ENCODE measurements around the gene KCNMB1. TPM values are rescaled to one million over a fixed set of nuclear protein-coding genes. Genes with fewer than 3 reads are reported as not detected.
"Not testable (repeated sequence)": the region's sequence is repeated elsewhere in the genome, so short reads cannot be mapped to it uniquely, and the experiment has no call there.

KCNMB1 gene
- total RNA-seq, 1 experiment from 2014 or later = 0.07 TPM

DNA sequence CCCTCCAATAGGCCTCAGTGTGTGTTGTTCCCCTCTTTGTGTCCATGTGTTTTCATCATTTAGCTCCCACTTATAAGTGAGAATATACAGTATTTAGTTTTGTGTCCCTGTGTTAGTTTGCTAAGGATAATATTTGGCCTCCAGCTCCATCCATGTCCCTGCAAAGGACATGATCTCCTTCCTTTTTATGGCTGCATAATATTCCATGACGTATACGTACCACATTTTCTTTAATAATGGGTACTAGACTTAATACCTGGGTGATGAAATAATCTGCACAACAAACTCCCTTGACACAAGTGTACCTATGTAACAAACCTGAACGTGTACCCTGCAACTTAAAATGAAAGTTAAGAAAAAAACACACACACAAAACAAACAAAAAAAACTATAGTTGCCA lies 12.6 kb downstream of the KCNMB1 start:
- not testable (repeated sequence) for H3K36me3 ChIP-seq (replicated peaks; ENCODE audit: control insufficient read depth, insufficient read depth, low read length); DNase-seq; H3K4me3 ChIP-seq (ENCODE audit: insufficient read depth, low read depth, low read length); H3K27me3 ChIP-seq (ENCODE audit: control insufficient read depth, insufficient read depth, low read length)

DNA sequence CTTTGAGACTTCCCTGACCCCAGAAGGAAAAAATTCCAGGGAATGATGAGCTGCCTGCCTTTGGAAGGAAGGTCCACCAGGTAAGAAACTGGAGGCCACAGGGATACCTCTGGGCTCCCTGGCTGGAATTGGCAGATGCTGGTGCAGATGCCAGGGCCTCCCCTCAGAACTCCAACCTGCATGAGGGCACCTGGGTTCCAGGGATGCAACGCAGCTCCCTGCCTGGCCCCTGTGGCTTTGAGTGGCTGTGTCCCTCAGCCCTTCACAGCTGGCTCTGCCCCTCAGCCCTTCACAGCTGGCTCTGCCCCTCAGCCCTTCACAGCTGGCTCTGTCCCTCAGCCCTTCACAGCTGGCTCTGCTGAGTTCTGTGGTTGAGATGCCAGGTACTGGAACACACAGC lies 13.9 kb downstream of the KCNMB1 start:
- DNase-seq = no peak
- H3K4me3 ChIP-seq (ENCODE audit: insufficient read depth, low read depth, low read length) = no peak overlapping the region
- no peaks in the 10 kb centered on the region; the same call in 1 of the 2 replicates for H3K27me3 ChIP-seq (ENCODE audit: control insufficient read depth, insufficient read depth, low read length)
- no peaks in the 10 kb centered on the region for H3K36me3 ChIP-seq (replicated peaks; ENCODE audit: control insufficient read depth, insufficient read depth, low read length)

DNA sequence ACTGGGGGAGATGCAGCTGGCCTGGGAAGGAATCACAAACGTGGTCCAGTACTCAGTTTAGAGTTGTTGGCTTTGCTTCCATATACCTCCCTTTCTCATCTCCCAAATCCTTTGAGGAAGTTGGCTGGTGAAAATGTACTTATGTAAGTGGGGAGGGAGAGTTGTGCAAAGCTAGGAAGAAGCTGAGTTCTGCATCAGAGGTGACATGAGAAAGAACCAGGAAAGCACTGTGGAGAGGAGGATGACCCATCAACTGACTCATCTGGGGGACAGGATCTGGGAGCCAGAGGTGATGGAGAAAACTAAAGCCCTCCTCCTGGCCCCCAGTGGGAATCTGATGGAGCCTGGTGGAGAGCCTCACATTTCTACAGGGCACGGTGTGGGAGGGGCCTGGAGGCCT lies 16.2 kb downstream of the KCNMB1 start:
- Histone ChIP-seq H3K4me3 (ENCODE audit: insufficient read depth, low read depth, low read length) (no peak overlapping the region), H3K36me3 (replicated peaks; ENCODE audit: control insufficient read depth, insufficient read depth, low read length) (no peaks in the 10 kb centered on the region)
- no peak for DNase-seq

DNA sequence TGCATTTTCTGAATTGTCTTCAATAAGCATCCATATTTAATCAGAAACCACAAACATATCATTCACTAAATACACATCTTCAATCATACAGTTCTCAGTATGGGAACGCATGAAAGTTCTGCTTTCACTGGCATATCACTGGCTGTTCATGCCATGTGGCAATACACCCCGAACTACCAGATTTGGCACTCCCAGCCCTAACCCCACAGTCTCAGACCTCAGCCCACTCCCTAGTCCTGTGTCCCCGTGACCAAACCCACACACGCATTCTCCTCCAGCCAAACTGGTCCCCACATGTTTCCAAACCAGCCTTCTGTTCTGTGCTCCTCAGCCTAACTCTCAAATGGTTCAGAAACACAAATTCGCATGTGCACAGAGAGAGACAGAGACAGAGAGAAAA lies 20.6 kb downstream of the KCNMB1 start:
- H3K27me3 ChIP-seq (ENCODE audit: control insufficient read depth, insufficient read depth, low read length) = no peaks in the 10 kb centered on the region; the same call in 1 of the 2 replicates
- no peaks in the 10 kb centered on the region for H3K36me3 ChIP-seq (replicated peaks; ENCODE audit: control insufficient read depth, insufficient read depth, low read length)
- H3K4me3 ChIP-seq (ENCODE audit: insufficient read depth, low read depth, low read length) = no peak overlapping the region
- DNase-seq = no peak

More for the DNA sequence above, 16.2 kb downstream of the KCNMB1 start:
- H3K27me3 ChIP-seq (ENCODE audit: control insufficient read depth, insufficient read depth, low read length) = no peaks in the 10 kb centered on the region; the same call in 1 of the 2 replicates

DNA sequence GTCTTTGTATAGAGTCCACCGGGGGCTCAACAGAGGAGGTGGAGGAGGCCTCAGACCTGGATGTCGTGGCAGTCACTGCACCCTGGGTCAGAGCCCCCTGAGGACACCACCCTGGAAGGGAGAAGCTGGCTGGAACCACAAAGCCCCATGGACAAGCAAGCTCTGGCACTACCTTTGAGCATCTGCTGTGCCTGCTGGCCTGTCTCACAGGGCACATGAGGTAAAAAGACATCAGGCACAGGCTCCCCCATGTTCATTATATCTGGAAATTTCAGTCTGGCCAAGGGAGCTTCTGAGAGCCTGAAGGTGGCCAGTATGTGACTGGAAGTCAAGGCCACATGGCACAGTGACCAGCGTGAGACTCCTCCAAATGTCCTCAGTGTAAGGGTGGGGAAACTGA lies 22.9 kb downstream of the KCNMB1 start:
- DNase-seq = no peak
- H3K27me3 ChIP-seq (ENCODE audit: control insufficient read depth, insufficient read depth, low read length) = no peaks in the 10 kb centered on the region
- no peak overlapping the region for H3K4me3 ChIP-seq (ENCODE audit: insufficient read depth, low read depth, low read length)
- H3K36me3 ChIP-seq (replicated peaks; ENCODE audit: control insufficient read depth, insufficient read depth, low read length) = no peaks in the 10 kb centered on the region

DNA sequence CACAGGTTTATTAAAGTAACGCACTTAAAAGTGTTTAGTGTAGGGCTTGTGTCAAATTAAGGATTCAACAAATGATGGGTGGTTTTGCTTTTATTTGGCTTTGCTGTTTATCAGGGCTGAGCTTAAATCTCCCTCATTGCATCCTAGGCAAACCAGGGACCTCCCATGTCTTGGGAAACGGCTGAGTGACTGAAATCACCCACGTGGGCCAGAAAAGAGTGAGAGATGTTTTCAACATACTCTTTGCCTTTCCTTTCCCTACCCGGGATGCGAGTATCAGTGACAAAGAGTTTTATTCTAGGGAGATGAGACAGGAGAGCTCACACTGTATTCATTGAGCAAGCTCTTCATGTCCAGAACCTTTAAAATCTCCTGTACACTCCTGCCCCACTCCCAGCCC lies 23.3 kb downstream of the KCNMB1 start:
- Histone ChIP-seq H3K36me3 (replicated peaks; ENCODE audit: control insufficient read depth, insufficient read depth, low read length) (no peaks in the 10 kb centered on the region), H3K27me3 (ENCODE audit: control insufficient read depth, insufficient read depth, low read length) (no peaks in the 10 kb centered on the region), H3K4me3 (ENCODE audit: insufficient read depth, low read depth, low read length) (no peak overlapping the region)
- DNase-seq = no peak

DNA sequence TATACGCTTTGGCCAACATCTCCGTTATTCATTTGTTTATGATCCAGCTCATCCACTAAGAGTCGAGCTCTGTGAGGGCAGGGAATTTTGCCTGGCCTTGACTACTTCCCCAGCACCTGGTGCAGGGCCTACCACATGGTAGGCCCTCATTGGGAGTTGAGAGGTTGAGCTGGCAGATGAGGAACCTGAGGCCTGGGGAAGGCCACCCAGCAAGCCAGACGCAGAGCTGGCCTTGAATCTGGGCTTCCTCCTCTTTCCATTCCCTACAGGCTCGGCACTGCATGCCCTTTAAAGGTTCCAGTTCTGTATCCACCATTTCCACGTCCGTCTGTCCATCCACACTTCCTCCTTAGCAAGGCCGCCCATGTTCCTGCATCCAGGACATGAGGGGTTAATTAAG lies 24.2 kb downstream of the KCNMB1 start:
- H3K27me3 ChIP-seq (ENCODE audit: control insufficient read depth, insufficient read depth, low read length) = no peaks in the 10 kb centered on the region

DNA sequence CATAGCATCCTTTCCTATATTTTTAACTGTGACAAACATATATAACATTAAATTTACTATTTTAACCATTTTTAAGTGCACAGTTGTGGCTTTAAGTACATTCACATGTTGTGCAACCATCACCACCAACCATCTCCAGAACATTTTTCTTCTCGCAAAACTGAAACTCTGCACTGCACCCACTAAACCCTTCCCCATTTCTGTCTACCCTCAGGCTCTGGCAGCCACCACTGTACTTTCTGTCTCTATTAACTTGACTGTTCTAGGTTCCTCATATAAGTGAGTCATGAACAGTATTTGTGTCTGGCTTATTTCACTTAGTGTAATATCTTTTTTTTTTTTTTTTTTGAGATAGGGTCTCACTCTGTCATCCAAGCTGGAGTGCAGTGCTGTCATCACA lies 25.5 kb downstream of the KCNMB1 start:
- H3K36me3 ChIP-seq (replicated peaks; ENCODE audit: control insufficient read depth, insufficient read depth, low read length) = no peaks in the 10 kb centered on the region
- H3K4me3 ChIP-seq (ENCODE audit: insufficient read depth, low read depth, low read length) = no peak overlapping the region
- H3K27me3 ChIP-seq (ENCODE audit: control insufficient read depth, insufficient read depth, low read length) = no peaks in the 10 kb centered on the region
- DNase-seq = no peak

More for the DNA sequence above, 24.2 kb downstream of the KCNMB1 start:
- no peak overlapping the region for H3K4me3 ChIP-seq (ENCODE audit: insufficient read depth, low read depth, low read length)
- no peak for DNase-seq
- H3K36me3 ChIP-seq (replicated peaks; ENCODE audit: control insufficient read depth, insufficient read depth, low read length) = no peaks in the 10 kb centered on the region

DNA sequence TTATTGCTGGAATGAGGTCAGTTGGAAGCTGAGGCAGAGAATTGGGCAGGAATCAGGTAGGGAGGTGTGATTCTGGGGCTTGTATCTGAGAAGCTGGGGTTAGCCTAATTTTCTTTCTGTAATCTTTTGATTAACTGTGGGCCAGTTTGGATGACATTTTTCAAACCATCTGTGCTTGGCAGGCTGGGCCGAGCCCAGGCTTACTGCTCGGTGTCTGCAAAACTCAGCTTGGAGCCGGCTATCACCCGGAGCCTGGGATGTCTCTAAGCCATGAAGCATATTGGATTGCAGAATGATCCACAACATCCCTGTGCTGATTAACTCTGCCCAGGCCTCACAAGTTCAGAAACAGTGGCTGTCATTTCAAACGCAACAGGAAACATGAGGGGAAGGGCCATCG lies 26.5 kb downstream of the KCNMB1 start:
- H3K4me3 ChIP-seq (ENCODE audit: insufficient read depth, low read depth, low read length) = no peak overlapping the region
- H3K27me3 ChIP-seq (ENCODE audit: control insufficient read depth, insufficient read depth, low read length) = no peaks in the 10 kb centered on the region
- H3K36me3 ChIP-seq (replicated peaks; ENCODE audit: control insufficient read depth, insufficient read depth, low read length) = no peaks in the 10 kb centered on the region
- no peak for DNase-seq

DNA sequence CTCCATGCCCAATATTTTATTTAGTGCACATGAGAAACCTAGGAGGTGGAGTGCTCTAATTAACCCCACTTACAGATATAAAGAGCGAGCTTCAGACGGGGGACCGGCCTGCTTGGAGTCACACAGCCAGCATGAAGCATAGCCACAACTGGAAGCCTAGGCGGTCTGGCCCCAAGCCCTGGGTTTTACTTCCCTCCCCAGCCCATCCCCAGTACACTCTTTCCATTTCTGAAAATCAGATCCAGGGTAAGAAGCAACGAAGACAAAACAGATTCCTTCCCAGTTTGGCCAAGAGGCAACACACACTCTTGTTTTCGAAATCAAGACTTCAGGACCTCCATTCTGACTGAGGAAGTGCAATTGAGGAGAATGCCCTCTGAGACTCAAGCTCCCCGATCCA lies 27.1 kb downstream of the KCNMB1 start:
- no peak overlapping the region for H3K4me3 ChIP-seq (ENCODE audit: insufficient read depth, low read depth, low read length)
- no peak for DNase-seq
- no peaks in the 10 kb centered on the region for H3K27me3 ChIP-seq (ENCODE audit: control insufficient read depth, insufficient read depth, low read length)
- H3K36me3 ChIP-seq (replicated peaks; ENCODE audit: control insufficient read depth, insufficient read depth, low read length) = no peaks in the 10 kb centered on the region

DNA sequence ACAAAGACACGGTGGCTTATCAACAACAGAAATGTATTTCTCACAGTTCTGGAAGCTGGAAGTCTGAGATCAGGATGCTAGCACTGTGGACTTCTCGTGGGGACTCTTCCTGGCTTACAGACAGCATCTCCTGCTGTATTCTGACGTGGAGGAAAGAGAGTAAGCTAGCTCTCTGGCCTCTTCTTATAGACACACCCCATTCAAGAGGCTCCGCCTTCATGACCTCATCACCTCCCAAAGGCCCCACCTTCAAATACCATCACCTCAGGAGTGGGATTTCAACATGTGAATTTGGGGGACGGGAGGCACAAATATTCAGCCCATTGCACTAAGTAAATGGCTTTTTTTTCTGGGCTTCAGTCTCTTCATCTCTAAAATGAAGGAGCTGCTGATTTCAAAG lies 27.6 kb downstream of the KCNMB1 start:
- H3K27me3 ChIP-seq (ENCODE audit: control insufficient read depth, insufficient read depth, low read length) = no peaks in the 10 kb centered on the region
- H3K4me3 ChIP-seq (ENCODE audit: insufficient read depth, low read depth, low read length) = no peak overlapping the region
- peak; percentile 60 for DNase-seq
- no peaks in the 10 kb centered on the region for H3K36me3 ChIP-seq (replicated peaks; ENCODE audit: control insufficient read depth, insufficient read depth, low read length)

DNA sequence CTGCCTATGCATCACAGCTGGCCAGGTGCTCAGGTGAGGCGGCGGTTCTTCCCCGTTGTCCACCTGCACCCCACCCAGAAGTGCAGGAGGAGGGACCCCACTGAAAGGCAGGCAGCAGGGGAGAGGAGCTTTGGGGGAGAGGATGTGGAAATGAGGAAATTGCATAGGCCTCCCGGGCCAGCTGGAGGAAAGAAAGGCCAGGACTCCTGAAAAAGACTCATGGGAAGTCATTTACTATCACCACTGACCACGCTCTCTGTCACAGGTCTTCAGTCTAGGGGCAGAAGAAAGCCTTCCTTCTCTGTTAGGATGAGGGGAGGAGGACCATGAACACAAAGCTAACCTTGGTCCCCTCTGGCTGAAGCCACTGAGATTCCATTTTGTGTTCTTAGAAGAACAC lies 28.1 kb downstream of the KCNMB1 start:
- H3K27me3 ChIP-seq (ENCODE audit: control insufficient read depth, insufficient read depth, low read length) = no peaks in the 10 kb centered on the region
- DNase-seq = no peak
- no peak overlapping the region for H3K4me3 ChIP-seq (ENCODE audit: insufficient read depth, low read depth, low read length)
- H3K36me3 ChIP-seq (replicated peaks; ENCODE audit: control insufficient read depth, insufficient read depth, low read length) = no peaks in the 10 kb centered on the region

DNA sequence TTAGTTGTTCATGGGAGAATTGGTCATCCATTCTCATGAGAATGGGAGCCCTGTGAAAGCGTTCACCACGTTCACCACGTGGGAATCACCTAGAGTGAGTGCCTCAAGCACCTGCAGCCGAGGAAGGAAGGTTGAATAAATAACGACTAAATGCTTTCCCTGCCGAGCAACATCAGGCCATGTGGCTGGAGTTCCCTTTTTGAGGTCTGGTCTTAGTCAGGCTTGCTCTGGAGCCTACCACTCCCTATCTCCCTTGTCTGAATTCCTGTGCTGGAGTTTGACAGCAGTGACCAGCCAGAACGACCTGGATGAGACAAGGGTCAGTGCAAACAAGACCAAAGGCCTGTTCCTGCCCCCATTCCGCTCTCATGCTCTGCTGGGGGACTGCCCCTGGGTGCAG lies 28.5 kb downstream of the KCNMB1 start:
- Histone ChIP-seq H3K27me3 (ENCODE audit: control insufficient read depth, insufficient read depth, low read length) (no peaks in the 10 kb centered on the region), H3K36me3 (replicated peaks; ENCODE audit: control insufficient read depth, insufficient read depth, low read length) (no peaks in the 10 kb centered on the region)
- no peak for DNase-seq

DNA sequence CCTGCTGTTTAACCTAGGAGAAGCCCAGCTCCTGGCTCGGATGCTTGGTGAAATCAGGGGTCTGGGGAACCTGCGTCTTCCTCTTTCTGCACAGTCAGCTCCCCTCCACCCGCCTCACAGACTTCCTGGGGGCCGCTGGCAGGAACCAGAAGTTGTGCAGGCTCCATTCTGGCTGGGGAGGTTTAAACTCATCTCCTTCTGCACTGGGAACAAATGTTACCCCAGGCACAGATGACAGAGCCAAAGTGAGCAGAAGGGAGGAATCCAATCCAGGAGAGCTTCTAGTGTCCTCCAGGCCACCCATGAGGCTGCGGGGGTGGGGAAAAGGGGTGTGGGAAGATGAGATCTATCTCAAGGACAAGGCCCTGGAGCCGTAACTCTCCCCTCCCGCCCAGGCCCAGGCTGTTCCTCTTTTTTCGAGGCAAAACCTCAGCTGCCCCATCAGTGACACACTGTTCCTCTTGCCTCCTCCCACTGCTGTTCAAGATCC lies 31.2 kb downstream of the KCNMB1 start:
- Histone ChIP-seq H3K4me3 (ENCODE audit: insufficient read depth, low read depth, low read length) (no peak overlapping the region), H3K27me3 (ENCODE audit: control insufficient read depth, insufficient read depth, low read length) (no peaks in the 10 kb centered on the region; the same call in 1 of the 2 replicates), H3K36me3 (replicated peaks; ENCODE audit: control insufficient read depth, insufficient read depth, low read length) (no peaks in the 10 kb centered on the region)
- DNase-seq = no peak

More for the DNA sequence above, 28.5 kb downstream of the KCNMB1 start:
- H3K4me3 ChIP-seq (ENCODE audit: insufficient read depth, low read depth, low read length) = no peak overlapping the region

DNA sequence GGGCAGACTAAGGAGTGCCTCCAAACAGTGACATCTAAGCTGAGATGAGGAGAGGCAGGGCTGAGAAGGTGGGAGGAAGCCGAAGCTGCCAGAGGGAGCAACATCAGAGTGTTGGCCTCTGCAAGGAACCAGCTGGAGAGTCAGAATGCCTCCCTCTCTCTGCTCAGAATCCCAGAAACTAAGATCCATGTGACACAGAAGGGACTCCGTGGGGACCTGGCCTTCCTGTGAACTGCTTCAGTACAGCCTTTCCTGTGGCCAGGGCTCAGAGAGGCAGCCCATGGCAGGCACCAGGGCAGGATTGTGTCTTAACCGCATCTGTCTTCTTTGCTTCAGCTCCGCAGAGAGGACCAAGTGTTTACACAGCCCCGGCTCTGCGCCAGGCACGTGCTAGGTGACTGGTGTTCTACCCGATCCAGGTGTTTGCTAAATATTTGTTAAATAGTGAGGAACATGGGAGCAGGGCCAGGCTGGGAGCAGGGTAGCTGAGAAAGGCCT lies 33.5 kb downstream of the KCNMB1 start:
- H3K4me3 ChIP-seq (ENCODE audit: insufficient read depth, low read depth, low read length) = no peak overlapping the region
- no peaks in the 10 kb centered on the region; the same call in 1 of the 2 replicates for H3K27me3 ChIP-seq (ENCODE audit: control insufficient read depth, insufficient read depth, low read length)
- no peaks in the 10 kb centered on the region for H3K36me3 ChIP-seq (replicated peaks; ENCODE audit: control insufficient read depth, insufficient read depth, low read length)
- DNase-seq = no peak

DNA sequence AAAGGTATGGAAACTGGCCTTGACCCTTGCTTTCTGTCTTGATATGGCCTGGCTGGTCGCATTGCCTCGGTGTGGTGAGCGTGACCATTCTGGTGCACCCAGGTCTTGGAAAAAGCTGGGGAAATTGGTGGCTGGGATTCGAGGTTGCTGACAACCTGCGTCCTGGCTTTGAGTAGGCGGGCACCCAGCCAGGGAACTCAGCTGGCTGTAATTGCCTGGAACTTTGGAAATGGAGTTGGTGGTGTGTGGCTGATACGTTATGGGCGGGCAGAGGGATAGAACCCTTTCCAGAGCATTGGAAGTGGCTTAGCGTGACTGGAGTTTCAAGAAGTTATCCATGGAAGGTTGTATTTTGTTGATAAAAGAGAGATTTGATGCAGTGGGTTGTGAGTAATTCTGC lies 35.2 kb downstream of the KCNMB1 start:
- H3K27me3 ChIP-seq (ENCODE audit: control insufficient read depth, insufficient read depth, low read length) = no peaks in the 10 kb centered on the region; the same call in 1 of the 2 replicates
- H3K36me3 ChIP-seq (replicated peaks; ENCODE audit: control insufficient read depth, insufficient read depth, low read length) = no peaks in the 10 kb centered on the region
- no peak overlapping the region for H3K4me3 ChIP-seq (ENCODE audit: insufficient read depth, low read depth, low read length)
- no peak for DNase-seq
